K562 (cell line): Measurements from ENCODE around the gene THOC1.

Experiments
- E2F5 ChIP-seq: sonication (generic); formaldehyde crosslinking; IDR thresholded peaks from 2 replicates; pipeline ENCODE4 v1.8.0; 2022; ENCODE audit warnings: mild to moderate bottlenecking, missing genetic modification reagents
- MIER1 ChIP-seq: fragments of 450-650 bp; IDR thresholded peaks from 2 replicates; pipeline ENCODE4 v1.6.1; 2016; ENCODE audit warnings: antibody characterized with exemption, mild to moderate bottlenecking, low read depth
- ZNF696 ChIP-seq: fragments of 250-450 bp; sonication (Bioruptor Pico); conservative IDR thresholded peaks from 2 replicates; pipeline ENCODE4 v1.4.0; 2020; ENCODE audit warnings: mild to moderate bottlenecking, moderate library complexity

GRCh38 chr18:192801-193200 is 75.0 kb downstream of the THOC1 start:
- TF ChIP-seq MIER1 (no peak), ZNF696 (CRISPR knock-in tag) (no peak), E2F5 (CRISPR knock-in tag) (no peak)
